Omental fat pad (tissue), 4 donors: ENCODE results near the gene CORIN. TPM values are rescaled to one million over a fixed set of nuclear protein-coding genes. Genes with fewer than 3 reads are reported as not detected.
"Not testable (repeated sequence)": the region's sequence is repeated elsewhere in the genome, so short reads cannot be mapped to it uniquely, and the experiment has no call there.

Experiments used
- ATAC-seq: fragments of 150-250 bp; one replicate; pipeline ENCODE4 v1.9.1; 2016; ENCODE audit warnings: mild to moderate bottlenecking, moderate library complexity; ENCODE audit not compliant: low FRiP score
- DNase-seq: peaks from one replicate; pipeline ENCODE4 v3.0.0-alpha.2; 2019; ENCODE audit warnings: low spot score
- total RNA-seq, 4 donors: library from RNA; depleted of rRNA; stranded (reverse); fragments of >200 nt; gene quantifications; one replicate each; pipeline ENCODE4 v1.1.0, GENCODE V29; 2016
- TF ChIP-seq, protein P1 (sequence below), 3 donors: fragments of 450-650 bp; IDR thresholded peaks; one replicate each; pipeline ENCODE4 v1.5.1; 2016 to 2017; ENCODE audit warnings: antibody characterized with exemption in 3 of 3, mild to moderate bottlenecking in 3 of 3, moderate library complexity in 2 of 3

The CORIN gene
- total RNA-seq, 4 donors from 2014 or later, result 0.28 to 0.48 TPM; not detected in 2

DNA sequence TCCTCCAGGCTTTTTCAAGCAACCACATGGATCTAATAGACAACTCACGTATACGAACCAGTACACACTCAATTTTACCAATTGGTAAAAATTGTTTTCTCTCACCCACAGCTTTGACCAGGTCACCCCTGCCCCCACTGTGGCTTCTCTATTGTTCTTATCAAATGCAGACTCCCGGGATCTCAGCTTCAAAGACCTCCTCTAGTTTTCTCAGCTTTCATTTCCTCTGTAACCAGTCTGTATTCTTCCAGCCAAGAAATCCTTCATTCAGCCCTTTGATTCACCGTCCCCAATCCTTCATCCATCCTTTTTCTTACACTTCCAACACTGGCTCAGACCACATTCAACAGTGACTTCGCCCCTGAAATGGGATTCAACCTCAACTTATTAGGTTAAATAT, 120.7 kb downstream of the CORIN start:
- TF ChIP-seq, protein P1, sequence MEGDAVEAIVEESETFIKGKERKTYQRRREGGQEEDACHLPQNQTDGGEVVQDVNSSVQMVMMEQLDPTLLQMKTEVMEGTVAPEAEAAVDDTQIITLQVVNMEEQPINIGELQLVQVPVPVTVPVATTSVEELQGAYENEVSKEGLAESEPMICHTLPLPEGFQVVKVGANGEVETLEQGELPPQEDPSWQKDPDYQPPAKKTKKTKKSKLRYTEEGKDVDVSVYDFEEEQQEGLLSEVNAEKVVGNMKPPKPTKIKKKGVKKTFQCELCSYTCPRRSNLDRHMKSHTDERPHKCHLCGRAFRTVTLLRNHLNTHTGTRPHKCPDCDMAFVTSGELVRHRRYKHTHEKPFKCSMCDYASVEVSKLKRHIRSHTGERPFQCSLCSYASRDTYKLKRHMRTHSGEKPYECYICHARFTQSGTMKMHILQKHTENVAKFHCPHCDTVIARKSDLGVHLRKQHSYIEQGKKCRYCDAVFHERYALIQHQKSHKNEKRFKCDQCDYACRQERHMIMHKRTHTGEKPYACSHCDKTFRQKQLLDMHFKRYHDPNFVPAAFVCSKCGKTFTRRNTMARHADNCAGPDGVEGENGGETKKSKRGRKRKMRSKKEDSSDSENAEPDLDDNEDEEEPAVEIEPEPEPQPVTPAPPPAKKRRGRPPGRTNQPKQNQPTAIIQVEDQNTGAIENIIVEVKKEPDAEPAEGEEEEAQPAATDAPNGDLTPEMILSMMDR (IDR thresholded peaks at IDR 0.05), result no peak
- DNase-seq (no peak), ATAC-seq (no peak)

DNA sequence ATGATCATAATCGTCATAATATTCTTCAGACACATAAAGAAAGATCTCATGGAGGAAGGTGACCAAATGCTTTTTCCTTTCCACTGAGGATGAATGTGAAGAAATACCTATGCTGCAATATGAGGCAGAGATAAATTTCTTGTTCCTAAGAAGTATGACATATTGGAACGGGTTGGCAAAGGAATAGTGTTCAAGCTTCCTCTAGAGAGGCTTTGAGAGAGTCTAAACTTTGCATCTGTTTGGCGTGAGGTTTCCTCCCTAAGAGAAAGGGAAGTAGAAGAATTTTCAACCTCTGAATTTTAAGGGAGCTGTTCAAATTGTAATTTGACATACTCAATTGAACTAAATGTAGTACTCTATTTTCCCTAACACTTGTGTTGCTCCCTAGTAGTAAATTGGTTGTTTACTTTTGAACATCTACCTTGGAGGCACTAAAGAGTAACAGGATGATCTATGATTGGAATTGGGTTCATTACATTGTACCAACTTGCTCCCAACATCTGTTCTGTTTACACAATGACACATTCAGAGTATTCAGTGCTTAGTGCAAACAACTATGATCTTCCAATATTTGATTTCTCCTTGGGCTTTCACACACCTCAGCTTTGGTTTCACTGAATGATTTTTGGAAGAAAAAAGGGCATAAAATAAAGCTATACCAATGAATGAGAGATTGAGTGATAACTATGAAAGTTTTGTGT, 122.0 kb downstream of the CORIN start:
- TF ChIP-seq, protein P1 (IDR thresholded peaks at IDR 0.05), result no peak
- DNase-seq (no peak), ATAC-seq (no peak)

DNA sequence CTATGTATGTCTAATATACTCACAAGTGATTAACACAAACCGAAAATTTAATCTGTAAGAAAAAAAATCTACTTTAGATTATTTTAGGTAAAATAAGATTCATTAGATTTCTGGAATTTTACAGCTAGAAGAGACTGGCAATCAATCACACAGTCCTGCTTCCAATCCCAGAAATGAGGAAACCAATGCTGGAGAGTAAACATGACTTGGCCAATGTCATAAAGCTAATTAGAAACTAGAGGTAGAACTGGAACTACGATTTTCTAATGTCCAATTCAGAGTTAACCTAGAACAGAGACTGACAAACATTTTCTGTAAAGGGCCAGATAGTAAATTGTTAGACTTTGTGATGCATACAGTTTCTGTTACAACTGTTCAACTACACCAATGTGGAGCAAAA, 123.6 kb downstream of the CORIN start:
- TF ChIP-seq, protein P1 (IDR thresholded peaks at IDR 0.05), result no peak
- no peak for ATAC-seq
- DNase-seq, result no peak

DNA sequence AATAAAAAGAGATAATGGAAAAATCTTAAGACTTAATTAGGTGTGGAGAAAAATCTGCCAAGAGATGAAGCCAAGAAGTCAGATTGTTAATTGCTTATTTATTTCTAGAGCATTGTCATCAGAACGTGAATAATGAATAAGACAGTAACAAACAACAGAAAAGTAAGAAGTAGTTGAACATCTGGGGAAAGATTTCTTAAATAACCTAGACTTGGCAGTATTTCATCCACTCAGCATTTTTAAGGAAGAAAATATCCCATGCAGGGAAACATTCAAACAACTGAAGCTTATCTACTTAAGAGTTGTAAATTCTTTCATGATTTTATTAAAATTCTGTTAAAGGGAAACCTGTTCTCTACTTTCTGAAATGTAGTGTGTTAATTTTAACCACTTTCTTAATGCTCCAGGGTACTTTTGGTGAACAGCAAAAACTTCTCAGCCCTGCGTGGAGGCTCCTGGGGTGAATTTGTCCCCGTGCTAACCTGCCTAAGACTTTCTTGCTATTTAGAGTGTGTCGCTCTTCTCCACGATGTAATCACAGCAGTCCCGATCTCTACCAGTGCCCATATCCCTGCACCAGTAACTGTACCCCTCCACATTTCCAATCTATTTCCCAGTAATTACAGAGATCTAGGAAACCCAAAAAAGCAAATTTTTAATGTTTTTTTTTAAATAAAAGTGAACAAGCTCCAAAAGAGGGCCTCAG, 124.6 kb downstream of the CORIN start:
- ATAC-seq (no peak), DNase-seq (no peak)
- TF ChIP-seq, protein P1 (IDR thresholded peaks at IDR 0.05), result no peak

DNA sequence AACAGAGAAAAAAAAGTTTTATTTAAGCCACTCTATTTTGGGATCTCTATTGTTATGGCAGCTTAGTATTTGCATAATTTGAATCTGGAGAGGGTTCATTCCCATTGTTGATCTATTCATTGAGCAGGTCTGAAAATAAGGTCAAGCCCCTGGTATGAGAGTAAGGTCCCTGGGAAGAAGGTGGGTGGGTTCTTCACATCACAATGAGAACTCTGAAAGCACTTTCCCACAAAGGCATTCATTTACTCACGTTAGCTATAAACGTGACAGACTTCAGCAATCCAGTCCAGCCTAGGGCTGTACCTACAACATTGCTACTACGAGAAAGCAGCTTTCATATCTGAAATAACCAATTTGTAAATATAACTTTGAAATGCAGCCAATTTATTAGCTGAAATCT, 126.2 kb downstream of the CORIN start:
- ATAC-seq, result no peak
- TF ChIP-seq, protein P1 (IDR thresholded peaks at IDR 0.05), result no peak

DNA sequence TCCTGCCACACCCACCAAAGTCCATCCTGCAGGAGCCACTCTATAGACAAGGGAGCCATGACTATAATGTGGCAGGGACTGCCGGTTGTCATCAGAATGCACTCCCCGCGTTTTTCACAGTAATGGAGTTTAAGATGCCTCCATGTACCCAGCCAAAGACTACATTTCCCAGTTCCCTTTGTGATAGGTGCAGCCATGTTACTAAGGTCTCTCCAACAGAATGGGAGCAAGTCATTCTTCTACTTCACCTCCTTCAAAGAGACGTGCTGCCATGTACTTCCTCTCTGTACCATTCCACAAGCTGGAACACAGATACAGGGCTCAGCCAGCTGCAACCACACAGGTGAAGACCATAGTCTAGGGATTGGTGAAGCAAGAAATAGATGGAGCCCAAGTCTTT, 126.7 kb downstream of the CORIN start:
- TF ChIP-seq, protein P1 (IDR thresholded peaks at IDR 0.05), result no peak
- DNase-seq (no peak), ATAC-seq (no peak)

More for the DNA sequence above, 126.2 kb downstream of the CORIN start:
- DNase-seq, result no peak

DNA sequence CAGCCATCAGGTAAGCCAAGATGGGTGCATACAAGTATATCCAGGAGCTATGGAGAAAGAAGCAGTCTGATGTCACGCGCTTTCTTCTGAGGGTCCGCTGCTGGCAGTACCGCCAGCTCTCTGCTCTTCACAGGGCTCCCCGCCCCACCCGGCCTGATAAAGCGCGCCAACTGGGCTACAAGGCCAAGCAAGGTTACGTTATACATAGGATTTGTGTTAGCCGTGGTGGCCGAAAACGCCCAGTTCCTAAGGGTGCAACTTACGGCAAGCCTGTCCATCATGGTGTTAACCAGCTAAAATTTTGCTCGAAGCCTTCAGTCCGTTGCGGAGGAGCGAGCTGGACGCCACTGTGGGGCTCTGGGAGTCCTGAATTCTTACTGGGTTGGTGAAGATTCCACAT, 131.5 kb downstream of the CORIN start:
- DNase-seq, ATAC-seq: not testable (repeated sequence)
